NK-92 (cell line): ENCODE results near the gene PRPF4.
"Not testable (repeated sequence)": the region's sequence is repeated elsewhere in the genome, so short reads cannot be mapped to it uniquely, and the experiment has no call there.

Experiments used
- DNase-seq: peaks from one replicate; lab custom pipeline; 2025; ENCODE audit not compliant: unreplicated experiment; lab: John Stamatoyannopoulos, UW

The PRPF4 gene

DNA sequence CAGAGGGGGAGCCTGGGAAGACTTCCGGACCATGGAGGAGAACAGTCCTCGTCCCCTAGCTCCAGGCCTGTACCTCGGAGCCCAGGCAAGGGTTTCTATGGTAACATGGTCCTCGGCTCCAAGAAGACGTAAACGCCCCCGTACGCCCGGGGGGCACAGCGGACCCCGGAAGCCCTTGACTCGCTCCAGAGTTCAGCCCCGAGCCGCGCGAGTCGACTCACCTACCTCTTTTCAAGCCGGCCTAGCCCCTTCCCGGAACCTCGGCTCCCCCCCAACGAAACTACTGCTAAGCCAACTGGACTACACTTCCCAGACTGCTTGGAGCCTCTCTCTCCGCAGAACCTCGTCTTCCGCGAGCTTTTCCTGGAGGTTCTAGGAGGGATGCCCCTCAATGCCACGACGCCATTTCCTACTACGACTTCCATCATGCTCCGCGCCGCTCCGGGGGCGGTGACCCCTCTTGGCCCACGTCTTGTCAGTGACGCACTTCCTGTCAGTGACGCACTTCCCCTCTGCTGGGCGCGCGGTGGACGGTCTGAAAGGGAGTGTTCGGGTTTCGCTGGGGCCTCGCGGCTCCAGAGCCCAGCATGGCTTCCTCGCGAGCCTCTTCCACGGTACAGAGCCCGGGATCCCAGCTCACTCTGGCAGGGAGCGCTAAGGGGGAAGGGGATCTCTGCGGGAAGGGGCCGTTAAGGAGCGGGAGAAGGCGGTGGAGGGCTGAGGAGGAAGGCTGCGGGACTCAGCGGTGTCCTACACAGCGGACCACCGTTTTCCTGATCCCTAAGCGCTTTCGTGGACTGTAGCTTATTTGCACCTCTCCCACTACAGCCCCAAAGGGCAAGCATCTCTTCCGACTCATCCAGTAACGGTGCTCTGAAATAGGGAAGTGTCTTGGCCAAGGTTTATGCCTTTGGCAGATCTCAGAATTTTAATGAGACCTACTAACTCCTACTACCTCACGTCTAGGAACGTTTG is at the start of gene PRPF4, which contains the start of gene CDC26:
Gene PRPF4 (plus strand): TSS at position 502 of the 975 bp plus-strand sequence. CDS start 86 bp downstream, at position 588.
Gene CDC26 (minus strand): TSS at position 416 of the 975 bp plus-strand sequence. CDS start 3,065 bp downstream, outside the sequence.
- DNase-seq = peak; percentile 67

DNA sequence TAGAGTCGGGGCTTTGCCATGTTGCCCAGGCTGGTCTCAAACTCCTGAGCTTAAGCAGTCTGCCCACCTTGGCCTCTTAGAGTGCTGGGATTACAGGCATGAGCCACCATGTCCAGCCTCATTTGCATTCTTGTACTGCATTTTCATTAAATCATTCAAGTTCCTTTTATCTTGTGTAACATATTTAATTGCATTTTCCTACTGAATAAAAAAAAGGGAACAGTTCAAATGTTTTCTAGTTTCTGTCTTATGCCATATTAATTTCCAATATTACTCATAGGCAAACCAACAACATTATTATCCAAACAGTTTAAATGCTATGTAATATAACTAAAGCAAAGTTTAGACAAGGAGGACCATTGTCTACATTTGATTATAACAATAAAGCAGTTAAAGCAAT is 48.0 kb upstream of the PRPF4 start:
- no peak for DNase-seq

DNA sequence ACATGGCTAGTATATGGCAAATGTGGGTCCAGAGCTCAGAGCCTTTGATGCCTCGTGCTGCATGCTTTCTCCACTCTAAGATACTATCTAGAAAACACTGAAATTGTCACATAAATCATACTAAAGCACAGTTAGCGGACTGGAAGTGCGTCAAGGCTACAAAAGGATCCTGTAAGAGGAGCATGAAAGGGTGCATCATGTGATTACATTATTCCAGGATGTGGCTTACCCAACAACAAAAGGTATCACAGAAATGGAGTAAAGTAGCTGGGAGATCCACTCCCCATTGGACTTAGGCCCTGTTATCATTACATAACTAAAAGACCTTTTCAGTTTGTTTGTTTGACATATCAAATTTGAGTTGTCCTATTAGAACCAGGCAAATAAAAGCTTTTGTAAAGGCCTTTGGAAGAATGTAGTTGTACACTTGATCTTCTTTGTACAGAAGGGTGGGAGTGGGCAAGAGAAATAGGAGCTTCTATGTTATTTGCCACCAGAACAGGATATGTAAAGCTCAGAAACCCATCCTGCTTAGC is 47.3 kb upstream of the PRPF4 start:
- DNase-seq = no peak

DNA sequence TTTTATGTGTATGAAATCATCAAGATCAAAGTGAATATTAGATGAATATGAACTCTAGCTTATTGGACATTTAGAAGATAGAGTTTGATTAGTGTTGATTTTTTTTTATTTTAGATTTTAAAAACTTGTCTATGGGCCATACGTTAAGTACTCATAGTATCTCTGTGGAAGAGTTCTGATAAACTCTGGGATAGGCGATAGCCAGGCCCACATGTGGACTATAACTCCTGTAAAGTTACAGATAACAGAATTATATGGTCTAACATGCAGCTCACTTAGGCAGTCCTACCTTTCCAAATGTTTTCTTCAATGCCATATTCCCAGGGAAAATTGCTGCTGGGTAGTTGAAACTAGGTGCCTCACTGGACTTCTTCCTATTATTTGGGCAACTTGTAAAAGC is 43.8 kb upstream of the PRPF4 start:
- no peak for DNase-seq

DNA sequence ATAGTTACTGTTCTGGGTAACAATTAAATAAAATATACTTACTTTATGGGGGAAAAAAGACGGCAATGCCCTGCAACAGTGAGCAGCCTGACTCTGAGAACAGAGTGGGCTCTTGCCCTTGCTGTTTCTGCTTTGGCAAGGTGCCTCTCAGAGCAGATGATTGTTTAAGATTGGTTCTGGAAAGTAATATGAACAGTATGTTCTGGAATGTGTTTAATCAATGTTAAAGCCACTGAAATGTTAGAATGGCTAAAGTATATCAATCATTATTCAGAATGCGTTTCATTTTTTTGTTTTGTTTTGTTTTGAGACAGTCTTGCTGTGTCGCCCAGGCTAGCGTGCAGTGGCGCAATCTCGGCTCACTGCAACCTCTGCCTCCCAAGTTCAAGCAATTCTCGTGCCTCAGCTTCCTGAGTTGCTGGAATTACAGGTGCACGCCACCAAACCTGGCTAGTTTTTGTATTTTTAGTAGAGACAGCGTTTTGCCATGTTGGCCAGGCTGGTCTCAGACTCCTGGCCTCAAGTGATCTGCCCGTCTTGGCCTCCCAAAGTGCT is 39.7 kb upstream of the PRPF4 start:
- DNase-seq = not testable (repeated sequence)

DNA sequence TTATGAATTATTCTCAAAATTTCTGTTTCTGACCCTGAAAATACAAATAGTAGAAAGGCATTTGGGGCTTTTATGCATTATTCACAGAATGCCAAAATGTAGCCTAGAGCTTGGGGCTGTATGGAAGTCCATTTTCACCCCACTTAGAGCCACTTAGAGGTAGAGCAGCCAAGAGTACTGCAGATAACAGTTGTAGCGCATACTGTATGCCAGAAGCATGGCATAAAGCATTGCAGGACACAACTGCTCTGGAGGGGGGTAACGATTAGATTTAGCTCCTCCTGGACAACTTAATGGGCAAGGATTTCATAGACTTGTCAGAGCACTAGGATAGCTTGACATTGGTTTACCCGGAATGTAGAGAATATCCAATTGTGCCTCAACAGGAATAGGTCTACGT is 38.4 kb upstream of the PRPF4 start:
- no peak for DNase-seq

DNA sequence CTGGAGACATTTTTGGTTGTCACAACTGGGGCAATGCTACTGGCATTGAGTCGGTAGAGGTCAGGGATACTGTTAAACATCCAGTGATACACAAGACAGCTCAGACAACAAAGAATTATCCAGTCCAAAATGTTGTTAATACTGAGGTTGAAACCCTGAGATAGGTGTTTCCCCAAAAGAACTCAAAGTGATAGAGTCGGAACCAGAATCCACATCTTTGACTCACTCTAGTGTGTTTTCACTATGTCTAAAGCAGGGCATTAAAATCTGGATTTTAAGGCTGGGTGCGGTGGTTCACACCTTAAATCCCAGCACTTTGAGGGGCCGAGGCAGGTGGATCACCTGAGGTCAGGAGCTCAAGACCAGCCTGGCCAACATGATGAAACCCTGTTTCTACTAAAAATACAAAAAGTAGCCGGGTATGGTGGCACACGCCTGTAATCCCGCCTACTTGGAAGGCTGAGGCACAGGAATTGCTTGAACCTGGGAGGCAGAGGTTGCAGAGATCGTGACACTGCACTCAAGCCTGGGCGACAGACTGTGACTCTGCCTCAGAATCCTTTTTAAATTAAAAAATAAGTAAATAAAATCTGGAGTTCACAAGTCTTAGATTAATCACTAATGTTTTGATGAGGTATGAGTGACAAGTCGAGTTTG is 37.1 kb upstream of the PRPF4 start:
- no peak for DNase-seq

DNA sequence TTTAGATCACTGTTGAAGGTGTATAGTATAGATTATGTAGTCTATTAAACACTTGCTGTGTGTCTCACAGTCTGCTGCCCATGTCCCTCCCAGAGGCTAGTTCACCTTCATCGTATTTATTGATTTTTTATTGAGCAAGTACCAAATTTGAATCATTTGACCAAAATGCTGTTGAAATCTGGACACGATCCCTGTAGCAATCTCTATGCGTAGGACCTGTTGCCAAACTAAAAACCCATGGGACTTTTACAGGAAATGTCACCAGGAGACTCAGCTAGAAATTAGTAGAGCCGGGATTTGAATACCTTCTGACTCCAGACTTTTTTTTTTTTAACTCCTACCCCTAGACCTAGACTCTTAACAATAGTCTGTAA is 36.6 kb upstream of the PRPF4 start:
- no peak for DNase-seq

DNA sequence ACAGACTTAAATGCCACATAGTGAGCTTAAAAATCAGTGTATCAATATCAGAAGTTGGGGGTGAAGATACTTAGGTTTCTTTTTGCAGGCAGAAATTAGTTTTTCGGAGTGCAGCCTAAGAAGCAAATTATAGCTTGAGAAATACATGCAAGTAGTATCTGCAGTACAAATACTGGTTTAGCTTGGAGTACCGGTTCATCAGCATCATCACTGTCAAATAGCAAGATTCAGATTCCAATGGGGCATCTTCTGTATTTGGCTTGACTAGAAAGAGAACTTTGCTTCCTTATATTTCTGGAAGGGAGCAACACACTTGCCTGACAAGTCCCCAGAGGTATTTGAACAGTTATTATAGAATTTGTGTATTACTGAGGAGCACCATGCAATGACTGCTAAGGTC is 34.3 kb upstream of the PRPF4 start:
- DNase-seq = no peak

DNA sequence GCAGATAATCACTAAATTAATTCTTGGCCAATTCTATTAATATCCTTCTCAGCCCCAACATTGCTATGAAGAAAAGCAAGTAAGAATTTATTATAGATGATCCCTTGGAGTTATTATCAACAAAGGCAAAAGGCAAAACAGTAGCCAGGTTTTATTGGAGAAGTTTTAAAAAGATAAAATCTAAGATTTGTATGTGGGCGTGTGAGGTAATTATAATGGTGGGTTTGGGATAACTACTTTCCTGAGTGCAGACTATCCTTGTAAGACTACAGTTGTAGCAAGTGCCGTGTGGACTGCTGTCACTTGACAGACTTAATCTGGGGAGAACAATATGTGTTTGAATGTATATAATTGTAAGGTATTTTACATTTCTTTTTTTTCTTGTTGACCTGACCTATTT is 30.9 kb upstream of the PRPF4 start:
- no peak for DNase-seq

DNA sequence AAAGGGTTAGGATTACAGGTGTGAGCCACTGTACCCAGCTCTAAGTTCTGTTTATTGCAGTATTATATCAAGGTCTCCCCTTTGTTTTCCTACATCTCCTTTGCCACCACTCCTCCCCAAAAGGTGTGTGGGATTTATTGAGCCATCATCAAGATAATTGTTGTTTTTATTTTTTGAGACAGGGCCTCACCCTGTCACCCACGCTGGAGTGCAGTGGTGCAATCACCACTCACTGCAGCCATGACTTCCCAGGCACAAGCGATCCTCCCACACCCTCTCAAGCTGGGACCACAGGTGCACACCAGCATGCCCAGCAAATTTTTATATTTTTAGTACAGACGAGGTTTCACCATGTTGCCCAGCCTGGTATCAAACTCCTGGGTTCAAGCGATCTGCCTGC is 29.6 kb upstream of the PRPF4 start:
- no peak for DNase-seq

DNA sequence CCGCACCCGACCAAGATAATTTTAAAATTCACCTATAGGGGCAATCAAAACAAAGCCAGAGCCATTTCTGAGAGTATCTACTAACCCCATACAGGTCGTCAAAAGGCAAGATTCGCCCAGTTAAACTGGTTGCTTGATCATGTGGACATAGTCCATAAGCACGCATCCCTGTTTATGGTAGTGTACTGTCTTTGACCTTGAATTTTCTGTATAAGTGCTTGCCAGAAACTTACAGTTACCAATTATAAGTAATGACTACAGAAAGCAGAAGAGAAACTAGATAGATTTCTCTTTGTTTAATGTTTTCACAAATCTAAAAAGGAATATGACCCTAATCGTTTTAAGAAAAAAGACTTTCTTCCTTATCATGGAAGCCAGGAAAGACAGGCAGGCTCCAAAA is 28.5 kb upstream of the PRPF4 start:
- DNase-seq = no peak

DNA sequence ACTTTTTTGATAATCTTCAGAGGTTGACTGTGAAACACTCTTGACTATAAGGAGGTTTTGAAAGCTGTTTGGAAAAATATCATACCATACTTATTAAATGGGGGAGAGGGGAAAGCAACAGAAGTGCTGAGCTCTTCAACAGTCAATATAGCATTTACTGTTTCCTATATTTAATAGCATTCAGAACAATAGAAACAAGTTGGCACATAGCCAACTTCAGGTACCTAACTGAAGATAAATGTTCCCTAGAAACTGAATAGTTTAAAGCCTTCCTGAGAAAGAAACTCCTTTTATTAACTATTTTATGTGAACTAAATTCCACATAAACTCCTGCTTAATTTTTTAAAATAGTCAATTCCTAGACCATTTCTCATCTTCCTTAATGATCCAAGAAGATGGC is 27.8 kb upstream of the PRPF4 start:
- no peak for DNase-seq

DNA sequence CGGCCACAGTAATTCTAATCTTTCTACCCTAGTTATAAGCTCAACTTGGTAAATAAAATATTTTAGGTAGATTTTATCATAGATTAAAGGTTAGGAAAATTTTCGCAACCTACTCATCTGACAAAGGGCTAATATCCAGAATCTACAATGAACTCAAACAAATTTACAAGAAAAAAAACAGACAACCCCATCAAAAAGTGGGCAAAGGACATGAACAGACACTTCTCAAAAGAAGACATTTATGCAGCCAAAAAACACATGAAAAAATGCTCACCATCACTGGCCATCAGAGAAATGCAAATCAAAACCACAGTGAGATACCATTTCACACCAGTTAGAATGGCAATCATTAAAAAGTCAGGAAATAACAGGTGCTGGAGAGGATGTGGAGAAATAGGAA is 25.8 kb upstream of the PRPF4 start:
- not testable (repeated sequence) for DNase-seq

DNA sequence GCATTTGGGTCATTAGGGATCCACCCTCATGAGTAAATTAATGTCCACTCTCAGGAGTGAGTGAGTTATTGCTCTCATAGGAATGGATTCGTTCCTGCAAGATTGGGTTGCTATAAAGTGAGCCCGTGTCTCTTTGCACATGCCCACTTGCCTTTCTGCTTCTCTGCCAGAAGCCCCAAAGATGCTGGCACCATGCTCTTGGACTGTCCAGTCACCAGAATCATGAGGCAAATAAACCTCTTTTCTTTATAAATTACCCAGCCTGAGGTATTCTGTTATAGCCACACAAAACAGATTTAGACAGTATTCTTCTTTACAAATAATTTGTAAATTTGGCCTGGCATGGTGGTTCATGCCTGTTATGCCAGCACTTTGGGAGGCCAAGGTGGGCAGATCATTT is 24.7 kb upstream of the PRPF4 start:
- DNase-seq = no peak

DNA sequence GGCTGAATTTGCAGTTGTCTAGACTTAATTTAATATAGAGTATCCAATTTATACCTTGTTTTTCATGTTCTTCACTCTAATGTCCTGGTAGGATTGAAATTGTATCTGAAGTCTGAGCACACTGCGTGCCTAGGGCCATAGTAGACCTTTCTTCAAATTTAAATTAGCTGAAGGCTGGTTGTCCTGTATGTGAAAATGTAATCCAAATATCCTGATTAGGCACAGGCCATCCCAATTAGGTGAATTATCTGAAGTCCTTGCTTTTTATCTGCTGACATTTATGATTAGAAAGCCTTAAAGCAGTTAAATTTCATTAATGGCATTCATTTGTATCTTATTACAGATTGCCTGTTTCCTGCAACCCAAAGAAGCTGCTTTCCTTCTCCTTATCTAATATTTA is 20.5 kb upstream of the PRPF4 start:
- no peak for DNase-seq

DNA sequence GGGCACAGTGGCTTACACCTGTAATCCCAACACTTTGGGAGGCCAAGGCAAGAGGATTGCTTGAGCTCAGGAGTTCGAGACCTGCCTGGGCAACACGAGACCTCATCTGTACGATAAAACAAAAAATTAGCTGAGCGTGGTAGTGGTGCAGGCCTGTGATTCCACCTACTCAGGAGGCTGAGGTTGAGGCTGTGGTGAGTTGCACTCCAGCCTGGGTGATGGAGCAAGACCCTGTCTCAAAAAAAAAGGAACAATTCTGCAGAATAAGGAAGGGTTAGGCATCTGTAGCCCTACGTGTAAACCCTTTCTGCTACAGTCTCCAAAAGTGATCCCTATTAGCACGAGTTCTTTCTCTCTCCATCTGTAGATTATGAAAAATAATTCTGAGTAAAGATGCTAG is 20.0 kb upstream of the PRPF4 start:
- no peak for DNase-seq

DNA sequence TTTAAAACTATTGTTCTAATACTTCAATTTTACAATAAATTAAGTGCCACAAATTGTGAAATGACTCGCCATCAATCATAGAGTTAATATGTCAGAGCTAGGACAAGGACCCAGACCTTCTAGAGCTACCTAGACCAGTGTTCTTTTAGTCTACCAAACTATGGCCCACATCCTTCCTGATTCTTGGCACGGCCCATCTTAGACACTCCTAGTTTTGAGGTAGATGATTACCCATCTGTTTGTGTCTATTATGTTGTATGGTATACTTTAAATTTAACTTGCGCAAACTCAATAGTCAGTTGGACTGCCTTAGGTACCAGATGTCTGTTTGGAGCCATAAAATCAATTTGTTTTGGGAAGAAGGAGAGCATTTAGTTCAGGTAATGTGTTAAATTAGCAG is 17.6 kb upstream of the PRPF4 start:
- no peak for DNase-seq

DNA sequence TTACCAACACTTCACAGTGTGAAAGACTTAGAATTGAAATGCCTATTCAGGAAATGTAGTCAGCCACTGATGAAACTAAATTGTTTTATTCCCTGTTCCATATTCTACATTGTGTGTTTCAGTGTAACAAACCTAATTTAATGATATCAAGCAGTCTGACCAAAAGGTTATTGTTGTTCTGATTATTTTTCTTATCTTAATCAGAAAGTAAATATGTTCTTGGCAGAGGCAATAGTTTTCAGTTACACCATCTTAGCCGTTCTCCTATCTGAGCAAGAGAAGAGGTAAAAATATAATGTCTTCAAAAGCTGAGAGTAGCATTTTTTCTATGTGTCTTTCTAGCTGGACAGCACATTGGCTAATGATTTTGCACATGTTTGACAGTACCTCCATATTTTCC is 17.2 kb upstream of the PRPF4 start:
- no peak for DNase-seq

DNA sequence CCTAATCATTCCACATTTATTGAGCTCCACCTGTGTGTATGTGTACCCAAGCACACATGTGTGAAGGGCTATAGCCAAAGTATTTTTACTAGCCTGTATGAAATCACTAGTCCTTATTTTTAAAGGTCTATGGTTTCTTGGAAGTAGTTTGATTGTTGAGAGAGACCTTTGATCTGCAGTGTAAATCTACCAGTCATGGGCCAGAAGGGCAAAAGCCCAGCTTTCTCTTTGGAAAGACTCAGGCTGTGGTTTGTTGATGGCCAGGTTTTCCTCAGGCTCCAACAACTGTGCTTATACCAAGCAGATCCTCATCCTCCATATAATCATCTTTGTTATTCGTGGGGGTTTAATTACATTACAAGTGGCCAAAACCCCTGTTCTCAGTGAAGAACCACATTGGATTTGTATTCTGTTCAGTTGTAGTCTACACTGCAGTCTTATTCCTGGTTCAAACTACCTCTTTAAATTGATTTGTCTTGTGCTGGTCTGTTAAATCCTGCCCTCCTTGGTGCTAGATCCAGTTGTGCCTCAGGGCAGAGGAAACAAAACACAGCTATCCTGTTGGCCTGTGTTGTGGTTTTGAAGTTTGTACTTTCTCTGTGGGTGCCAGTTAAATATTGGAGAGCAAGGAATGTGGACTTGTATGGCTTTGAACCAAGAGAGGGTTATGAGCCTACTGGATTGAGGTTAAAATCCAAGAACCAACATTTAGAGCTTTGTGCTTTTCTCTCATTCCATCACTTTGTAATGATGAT is 13.4 kb upstream of the PRPF4 start:
- no peak for DNase-seq

DNA sequence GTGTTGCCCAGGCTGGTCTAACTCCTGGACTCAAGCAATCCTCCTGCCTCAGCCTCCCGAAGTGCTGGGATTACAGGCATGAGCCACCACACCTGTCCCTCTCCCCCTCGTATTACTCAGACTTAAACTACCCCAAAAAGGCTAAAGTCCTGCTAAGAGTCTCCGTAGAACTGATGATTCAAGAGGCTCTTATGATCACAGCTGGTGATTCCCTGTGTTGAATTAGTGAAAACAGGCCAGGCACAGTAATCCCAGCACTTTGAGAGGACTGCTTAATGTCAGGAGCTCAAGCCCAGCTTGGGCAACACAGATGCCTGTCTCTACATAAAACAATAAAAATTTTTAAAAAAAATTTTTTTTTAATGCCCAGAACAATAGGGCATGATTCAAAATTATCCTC is 9.3 kb upstream of the PRPF4 start:
- DNase-seq = no peak
